ENCODE results near the gene ERMN.

ERMN gene

DNA sequence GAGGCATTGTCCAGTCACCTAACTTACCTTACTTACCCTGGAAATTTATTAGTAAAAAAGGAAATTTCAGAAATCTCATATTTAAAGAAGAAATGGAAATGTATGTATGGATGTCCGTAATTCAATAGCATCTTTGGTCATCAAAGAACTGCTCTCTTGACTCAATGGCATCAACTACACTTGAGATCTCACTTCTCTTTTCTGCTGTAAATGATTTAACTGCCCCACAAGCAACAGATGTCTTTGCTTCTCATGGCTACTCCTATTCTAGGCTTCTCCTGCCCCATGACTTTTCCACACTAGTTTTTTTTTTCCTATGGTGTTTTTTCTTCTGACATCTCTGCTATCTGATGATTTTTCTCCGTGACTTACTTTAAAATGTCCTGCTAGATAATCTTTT is 34.0 kb upstream of the ERMN start:
- ATAC-seq = no peak
- no peak for TF ChIP-seq BACH2 (CRISPR knock-in tag; IDR thresholded peaks at IDR 0.05; ENCODE audit: borderline replicate concordance)
- no peak for TF ChIP-seq ISL1 (CRISPR knock-in tag; IDR thresholded peaks at IDR 0.05)
- TF ChIP-seq ZNF565 (CRISPR knock-in tag; conservative IDR thresholded peaks at IDR 0.05; ENCODE audit: low read depth) = no peak
- TF ChIP-seq RARB (CRISPR knock-in tag; IDR thresholded peaks at IDR 0.05) = no peak
- no peak for TF ChIP-seq OSR1 (CRISPR knock-in tag; IDR thresholded peaks at IDR 0.05)
- TF ChIP-seq ZFP30 (CRISPR knock-in tag; IDR thresholded peaks at IDR 0.05) = no peak
- TF ChIP-seq, protein P1, sequence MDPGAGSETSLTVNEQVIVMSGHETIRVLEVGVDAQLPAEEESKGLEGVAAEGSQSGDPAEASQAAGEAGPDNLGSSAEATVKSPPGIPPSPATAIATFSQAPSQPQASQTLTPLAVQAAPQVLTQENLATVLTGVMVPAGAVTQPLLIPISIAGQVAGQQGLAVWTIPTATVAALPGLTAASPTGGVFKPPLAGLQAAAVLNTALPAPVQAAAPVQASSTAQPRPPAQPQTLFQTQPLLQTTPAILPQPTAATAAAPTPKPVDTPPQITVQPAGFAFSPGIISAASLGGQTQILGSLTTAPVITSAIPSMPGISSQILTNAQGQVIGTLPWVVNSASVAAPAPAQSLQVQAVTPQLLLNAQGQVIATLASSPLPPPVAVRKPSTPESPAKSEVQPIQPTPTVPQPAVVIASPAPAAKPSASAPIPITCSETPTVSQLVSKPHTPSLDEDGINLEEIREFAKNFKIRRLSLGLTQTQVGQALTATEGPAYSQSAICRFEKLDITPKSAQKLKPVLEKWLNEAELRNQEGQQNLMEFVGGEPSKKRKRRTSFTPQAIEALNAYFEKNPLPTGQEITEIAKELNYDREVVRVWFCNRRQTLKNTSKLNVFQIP (CRISPR knock-in tag; IDR thresholded peaks at IDR 0.05; ENCODE audit: borderline replicate concordance, low read depth) = no peak
- no peak for TF ChIP-seq ESRRG (CRISPR knock-in tag; IDR thresholded peaks at IDR 0.05)
- no peak for TF ChIP-seq ZC3H10 (CRISPR knock-in tag; IDR thresholded peaks at IDR 0.05)
- TF ChIP-seq TCF4 (CRISPR knock-in tag; IDR thresholded peaks at IDR 0.05; ENCODE audit: borderline replicate concordance) = no peak
- no peak for TF ChIP-seq ZNF8 (CRISPR knock-in tag; IDR thresholded peaks at IDR 0.05)
- no peak for TF ChIP-seq ARNTL (CRISPR knock-in tag; IDR thresholded peaks at IDR 0.05; ENCODE audit: borderline replicate concordance, low read depth)
- no peak for TF ChIP-seq SNAI2 (CRISPR knock-in tag; IDR thresholded peaks at IDR 0.05)
- TF ChIP-seq, protein P2, sequence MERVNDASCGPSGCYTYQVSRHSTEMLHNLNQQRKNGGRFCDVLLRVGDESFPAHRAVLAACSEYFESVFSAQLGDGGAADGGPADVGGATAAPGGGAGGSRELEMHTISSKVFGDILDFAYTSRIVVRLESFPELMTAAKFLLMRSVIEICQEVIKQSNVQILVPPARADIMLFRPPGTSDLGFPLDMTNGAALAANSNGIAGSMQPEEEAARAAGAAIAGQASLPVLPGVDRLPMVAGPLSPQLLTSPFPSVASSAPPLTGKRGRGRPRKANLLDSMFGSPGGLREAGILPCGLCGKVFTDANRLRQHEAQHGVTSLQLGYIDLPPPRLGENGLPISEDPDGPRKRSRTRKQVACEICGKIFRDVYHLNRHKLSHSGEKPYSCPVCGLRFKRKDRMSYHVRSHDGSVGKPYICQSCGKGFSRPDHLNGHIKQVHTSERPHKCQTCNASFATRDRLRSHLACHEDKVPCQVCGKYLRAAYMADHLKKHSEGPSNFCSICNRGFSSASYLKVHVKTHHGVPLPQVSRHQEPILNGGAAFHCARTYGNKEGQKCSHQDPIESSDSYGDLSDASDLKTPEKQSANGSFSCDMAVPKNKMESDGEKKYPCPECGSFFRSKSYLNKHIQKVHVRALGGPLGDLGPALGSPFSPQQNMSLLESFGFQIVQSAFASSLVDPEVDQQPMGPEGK (CRISPR knock-in tag; IDR thresholded peaks at IDR 0.05; ENCODE audit: borderline replicate concordance) = no peak
- TF ChIP-seq ZFP3 (CRISPR knock-in tag; IDR thresholded peaks at IDR 0.05) = no peak
- TF ChIP-seq, protein P3, sequence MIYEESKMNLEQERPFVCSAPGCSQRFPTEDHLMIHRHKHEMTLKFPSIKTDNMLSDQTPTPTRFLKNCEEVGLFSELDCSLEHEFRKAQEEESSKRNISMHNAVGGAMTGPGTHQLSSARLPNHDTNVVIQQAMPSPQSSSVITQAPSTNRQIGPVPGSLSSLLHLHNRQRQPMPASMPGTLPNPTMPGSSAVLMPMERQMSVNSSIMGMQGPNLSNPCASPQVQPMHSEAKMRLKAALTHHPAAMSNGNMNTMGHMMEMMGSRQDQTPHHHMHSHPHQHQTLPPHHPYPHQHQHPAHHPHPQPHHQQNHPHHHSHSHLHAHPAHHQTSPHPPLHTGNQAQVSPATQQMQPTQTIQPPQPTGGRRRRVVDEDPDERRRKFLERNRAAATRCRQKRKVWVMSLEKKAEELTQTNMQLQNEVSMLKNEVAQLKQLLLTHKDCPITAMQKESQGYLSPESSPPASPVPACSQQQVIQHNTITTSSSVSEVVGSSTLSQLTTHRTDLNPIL (CRISPR knock-in tag; IDR thresholded peaks at IDR 0.05; ENCODE audit: low read depth) = no peak
- no peak for TF ChIP-seq ZNF70 (CRISPR knock-in tag; IDR thresholded peaks at IDR 0.05)

DNA sequence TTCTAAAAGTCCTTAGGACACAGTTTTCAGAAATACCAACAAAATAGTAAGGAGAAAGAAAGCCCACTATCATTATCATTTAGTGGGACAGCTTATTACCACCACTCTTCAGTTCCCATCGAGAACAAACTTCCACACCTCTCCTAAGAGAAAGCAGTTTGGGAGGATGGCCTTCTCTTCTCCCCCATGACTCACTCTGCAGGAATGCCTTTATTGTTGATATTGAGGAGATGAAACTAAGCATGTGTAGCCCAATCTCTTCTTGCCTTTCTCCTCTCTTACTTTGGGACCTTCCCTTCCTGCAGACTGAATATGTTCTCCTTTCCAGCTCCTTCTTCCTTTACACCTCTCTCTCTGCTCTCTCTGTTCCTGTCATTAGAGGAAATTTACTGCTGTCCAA is 30.0 kb upstream of the ERMN start:
- no peak for TF ChIP-seq ZNF565 (CRISPR knock-in tag; conservative IDR thresholded peaks at IDR 0.05; ENCODE audit: low read depth)
- TF ChIP-seq, protein P4, sequence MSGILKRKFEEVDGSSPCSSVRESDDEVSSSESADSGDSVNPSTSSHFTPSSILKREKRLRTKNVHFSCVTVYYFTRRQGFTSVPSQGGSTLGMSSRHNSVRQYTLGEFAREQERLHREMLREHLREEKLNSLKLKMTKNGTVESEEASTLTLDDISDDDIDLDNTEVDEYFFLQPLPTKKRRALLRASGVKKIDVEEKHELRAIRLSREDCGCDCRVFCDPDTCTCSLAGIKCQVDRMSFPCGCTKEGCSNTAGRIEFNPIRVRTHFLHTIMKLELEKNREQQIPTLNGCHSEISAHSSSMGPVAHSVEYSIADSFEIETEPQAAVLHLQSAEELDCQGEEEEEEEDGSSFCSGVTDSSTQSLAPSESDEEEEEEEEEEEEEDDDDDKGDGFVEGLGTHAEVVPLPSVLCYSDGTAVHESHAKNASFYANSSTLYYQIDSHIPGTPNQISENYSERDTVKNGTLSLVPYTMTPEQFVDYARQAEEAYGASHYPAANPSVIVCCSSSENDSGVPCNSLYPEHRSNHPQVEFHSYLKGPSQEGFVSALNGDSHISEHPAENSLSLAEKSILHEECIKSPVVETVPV (CRISPR knock-in tag; IDR thresholded peaks at IDR 0.05) = no peak
- TF ChIP-seq RARB (CRISPR knock-in tag; IDR thresholded peaks at IDR 0.05) = no peak
- TF ChIP-seq GLIS3 (CRISPR knock-in tag; IDR thresholded peaks at IDR 0.05) = no peak
- TF ChIP-seq TCF4 (CRISPR knock-in tag; IDR thresholded peaks at IDR 0.05; ENCODE audit: borderline replicate concordance) = no peak
- TF ChIP-seq ARNTL (CRISPR knock-in tag; IDR thresholded peaks at IDR 0.05; ENCODE audit: borderline replicate concordance, low read depth) = no peak
- TF ChIP-seq, protein P3 (CRISPR knock-in tag; IDR thresholded peaks at IDR 0.05; ENCODE audit: low read depth) = no peak
- no peak for TF ChIP-seq ZFP30 (CRISPR knock-in tag; IDR thresholded peaks at IDR 0.05)
- TF ChIP-seq, protein P1 (CRISPR knock-in tag; IDR thresholded peaks at IDR 0.05; ENCODE audit: borderline replicate concordance, low read depth) = no peak
- no peak for TF ChIP-seq PPARA (CRISPR knock-in tag; IDR thresholded peaks at IDR 0.05; ENCODE audit: borderline replicate concordance)
- TF ChIP-seq ESRRG (CRISPR knock-in tag; IDR thresholded peaks at IDR 0.05) = no peak
- TF ChIP-seq, protein P5, sequence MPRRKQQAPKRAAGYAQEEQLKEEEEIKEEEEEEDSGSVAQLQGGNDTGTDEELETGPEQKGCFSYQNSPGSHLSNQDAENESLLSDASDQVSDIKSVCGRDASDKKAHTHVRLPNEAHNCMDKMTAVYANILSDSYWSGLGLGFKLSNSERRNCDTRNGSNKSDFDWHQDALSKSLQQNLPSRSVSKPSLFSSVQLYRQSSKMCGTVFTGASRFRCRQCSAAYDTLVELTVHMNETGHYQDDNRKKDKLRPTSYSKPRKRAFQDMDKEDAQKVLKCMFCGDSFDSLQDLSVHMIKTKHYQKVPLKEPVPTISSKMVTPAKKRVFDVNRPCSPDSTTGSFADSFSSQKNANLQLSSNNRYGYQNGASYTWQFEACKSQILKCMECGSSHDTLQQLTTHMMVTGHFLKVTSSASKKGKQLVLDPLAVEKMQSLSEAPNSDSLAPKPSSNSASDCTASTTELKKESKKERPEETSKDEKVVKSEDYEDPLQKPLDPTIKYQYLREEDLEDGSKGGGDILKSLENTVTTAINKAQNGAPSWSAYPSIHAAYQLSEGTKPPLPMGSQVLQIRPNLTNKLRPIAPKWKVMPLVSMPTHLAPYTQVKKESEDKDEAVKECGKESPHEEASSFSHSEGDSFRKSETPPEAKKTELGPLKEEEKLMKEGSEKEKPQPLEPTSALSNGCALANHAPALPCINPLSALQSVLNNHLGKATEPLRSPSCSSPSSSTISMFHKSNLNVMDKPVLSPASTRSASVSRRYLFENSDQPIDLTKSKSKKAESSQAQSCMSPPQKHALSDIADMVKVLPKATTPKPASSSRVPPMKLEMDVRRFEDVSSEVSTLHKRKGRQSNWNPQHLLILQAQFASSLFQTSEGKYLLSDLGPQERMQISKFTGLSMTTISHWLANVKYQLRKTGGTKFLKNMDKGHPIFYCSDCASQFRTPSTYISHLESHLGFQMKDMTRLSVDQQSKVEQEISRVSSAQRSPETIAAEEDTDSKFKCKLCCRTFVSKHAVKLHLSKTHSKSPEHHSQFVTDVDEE (CRISPR knock-in tag; IDR thresholded peaks at IDR 0.05) = no peak
- no peak for TF ChIP-seq BACH2 (CRISPR knock-in tag; IDR thresholded peaks at IDR 0.05; ENCODE audit: borderline replicate concordance)
- TF ChIP-seq, protein P2 (CRISPR knock-in tag; IDR thresholded peaks at IDR 0.05; ENCODE audit: borderline replicate concordance) = no peak
- no peak for TF ChIP-seq ISL1 (CRISPR knock-in tag; IDR thresholded peaks at IDR 0.05)
- TF ChIP-seq ZFP3 (CRISPR knock-in tag; IDR thresholded peaks at IDR 0.05) = no peak
- TF ChIP-seq CSDC2 (CRISPR knock-in tag; IDR thresholded peaks at IDR 0.05) = no peak
- no peak for TF ChIP-seq ZC3H10 (CRISPR knock-in tag; IDR thresholded peaks at IDR 0.05)
- no peak for TF ChIP-seq ZNF70 (CRISPR knock-in tag; IDR thresholded peaks at IDR 0.05)
- no peak for ATAC-seq
